WERI-Rb-1 (cell line): Measurements from ENCODE around the gene TMEM255B.
"Not testable (repeated sequence)": the region's sequence is repeated elsewhere in the genome, so short reads cannot be mapped to it uniquely, and the experiment has no call there.

Source experiments
- DNase-seq: peaks from one replicate; pipeline ENCODE4 v3.0.0-alpha.2; 2020
- H3K27ac ChIP-seq: fragments of 250-450 bp; sonication (Bioruptor Pico); 2 replicates; pipeline ENCODE4 v1.5.1; 2020; ENCODE audit warnings: mild to moderate bottlenecking, moderate library complexity
- H3K27me3 ChIP-seq: fragments of 250-450 bp; sonication (Bioruptor Pico); 2 replicates; pipeline ENCODE4 v1.5.1; 2021; ENCODE audit warnings: mild to moderate bottlenecking, low read depth, moderate library complexity; ENCODE audit not compliant: insufficient read depth, severe bottlenecking
- H3K36me3 ChIP-seq: fragments of 250-450 bp; sonication (Bioruptor Pico); 2 replicates; pipeline ENCODE4 v1.5.1; 2020; ENCODE audit warnings: mild to moderate bottlenecking, moderate library complexity
- H3K4me3 ChIP-seq: 2 replicates; pipeline ENCODE4 v1.5.1; 2011; ENCODE audit warnings: low read depth, mild to moderate bottlenecking, control low read depth, low read length
- H3K9me3 ChIP-seq: fragments of 250-450 bp; sonication (Bioruptor Pico); 2 replicates; pipeline ENCODE4 v1.5.1; 2021; ENCODE audit warnings: mild to moderate bottlenecking, moderate library complexity; ENCODE audit not compliant: severe bottlenecking
- CTCF ChIP-seq: IDR thresholded peaks from 2 replicates; pipeline ENCODE4 v1.5.1; 2011; ENCODE audit warnings: low read depth, mild to moderate bottlenecking, control low read depth, inconsistent platforms, low read length

Gene TMEM255B

GRCh38 chr13:113823771-113824170, 64.7 kb downstream of the TMEM255B start:
- DNase-seq: no peak
- no peak overlapping the region for H3K4me3 ChIP-seq
- peaks cover 71% of the 10 kb centered on the region for H3K36me3 ChIP-seq
- no peak for TF ChIP-seq CTCF
- no peak overlapping the region for H3K27ac ChIP-seq
- H3K9me3 ChIP-seq: peaks cover 2% of the 10 kb centered on the region
- no peaks in the 10 kb centered on the region for H3K27me3 ChIP-seq

DNA sequence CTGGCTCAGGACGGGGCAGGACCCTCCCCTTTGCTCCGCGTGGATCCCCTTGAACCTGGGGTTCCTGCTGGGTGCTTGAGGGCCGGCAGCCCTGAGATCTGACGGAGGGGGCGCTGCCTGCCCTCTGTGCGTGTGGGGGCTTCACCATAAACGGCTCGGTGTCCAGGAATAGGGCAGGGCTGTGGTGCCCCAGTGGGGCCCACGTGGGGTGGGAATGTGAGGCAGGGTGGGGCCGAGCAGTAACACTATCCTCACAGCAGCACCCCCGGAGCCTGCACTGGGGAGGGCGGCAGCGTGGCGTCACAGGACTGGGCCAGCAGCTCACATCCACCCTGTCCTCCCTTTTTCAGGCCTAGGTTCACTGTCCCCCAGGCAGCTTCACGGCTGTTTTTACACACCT, 66.8 kb downstream of the TMEM255B start:
- DNase-seq: no peak
- TF ChIP-seq CTCF: no peak
- Histone ChIP-seq H3K27ac (peak overlapping the region; percentile 9; the same call in 1 of the 2 replicates), H3K36me3 (peaks cover 61% of the 10 kb centered on the region), H3K9me3 (peaks cover 2% of the 10 kb centered on the region), H3K27me3 (no peaks in the 10 kb centered on the region), H3K4me3 (no peak overlapping the region)

- H3K27ac ChIP-seq, DNase-seq, H3K27me3 ChIP-seq, H3K9me3 ChIP-seq, H3K4me3 ChIP-seq: not testable (repeated sequence)
- H3K36me3 ChIP-seq: peaks cover 60% of the 10 kb centered on the region
Observed at GRCh38 chr13:113826446-113826845, 67.4 kb downstream of the TMEM255B start.

DNA sequence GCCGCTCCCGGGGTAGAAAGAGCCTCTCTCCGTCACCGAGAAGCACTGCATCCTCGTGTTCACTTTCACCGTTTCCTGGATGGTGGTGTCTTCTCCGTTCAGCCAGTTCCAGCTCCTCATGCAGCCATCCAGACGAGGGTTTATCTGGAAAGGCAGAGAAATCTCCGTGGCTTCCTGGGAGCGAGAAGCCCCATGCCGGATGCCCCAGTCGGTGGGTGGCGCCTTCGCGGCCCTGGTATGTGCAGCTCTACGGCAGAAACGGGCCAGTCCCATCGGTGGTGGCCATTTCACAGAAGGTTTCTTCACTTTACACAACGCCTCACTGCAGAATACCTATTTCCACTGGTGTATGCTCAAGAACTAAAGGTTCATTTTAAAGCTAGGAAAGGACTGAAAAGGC, 68.0 kb downstream of the TMEM255B start:
- Histone ChIP-seq H3K9me3 (peaks cover 2% of the 10 kb centered on the region), H3K27ac (no peak overlapping the region), H3K27me3 (no peaks in the 10 kb centered on the region), H3K36me3 (peaks cover 54% of the 10 kb centered on the region), H3K4me3 (no peak overlapping the region)
- no peak for DNase-seq
- no peak for TF ChIP-seq CTCF

DNA sequence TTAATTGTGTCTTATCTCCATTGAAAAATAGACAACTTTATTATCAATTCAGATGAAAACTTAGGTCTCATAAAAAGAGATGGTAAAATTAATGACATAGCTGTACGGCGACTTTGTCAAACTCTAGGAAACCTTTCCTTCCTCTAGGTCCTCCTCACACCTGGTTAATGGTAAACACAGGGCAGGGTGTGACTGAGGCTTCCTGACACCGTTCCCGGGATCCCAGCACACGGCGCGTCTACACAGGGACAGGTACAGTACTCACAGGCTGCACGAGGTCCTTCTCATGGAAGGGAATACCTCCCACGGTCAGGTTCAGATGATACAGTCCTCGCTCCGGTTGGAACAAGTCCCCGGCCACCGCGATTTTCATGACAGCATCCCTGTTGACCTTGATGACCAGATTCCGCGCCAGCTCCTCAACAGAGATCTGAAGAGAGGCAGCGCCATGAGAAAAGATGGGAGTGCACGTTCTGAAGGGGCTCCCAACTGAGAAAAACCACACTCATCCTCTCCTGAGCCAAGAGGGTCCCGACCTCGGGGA, 69.3 kb downstream of the TMEM255B start:
- DNase-seq: no peak
- H3K4me3 ChIP-seq: no peak overlapping the region
- H3K27me3 ChIP-seq: no peaks in the 10 kb centered on the region
- no peak for TF ChIP-seq CTCF
- H3K9me3 ChIP-seq: peaks cover 2% of the 10 kb centered on the region
- peaks cover 50% of the 10 kb centered on the region for H3K36me3 ChIP-seq
- H3K27ac ChIP-seq: no peak overlapping the region

DNA sequence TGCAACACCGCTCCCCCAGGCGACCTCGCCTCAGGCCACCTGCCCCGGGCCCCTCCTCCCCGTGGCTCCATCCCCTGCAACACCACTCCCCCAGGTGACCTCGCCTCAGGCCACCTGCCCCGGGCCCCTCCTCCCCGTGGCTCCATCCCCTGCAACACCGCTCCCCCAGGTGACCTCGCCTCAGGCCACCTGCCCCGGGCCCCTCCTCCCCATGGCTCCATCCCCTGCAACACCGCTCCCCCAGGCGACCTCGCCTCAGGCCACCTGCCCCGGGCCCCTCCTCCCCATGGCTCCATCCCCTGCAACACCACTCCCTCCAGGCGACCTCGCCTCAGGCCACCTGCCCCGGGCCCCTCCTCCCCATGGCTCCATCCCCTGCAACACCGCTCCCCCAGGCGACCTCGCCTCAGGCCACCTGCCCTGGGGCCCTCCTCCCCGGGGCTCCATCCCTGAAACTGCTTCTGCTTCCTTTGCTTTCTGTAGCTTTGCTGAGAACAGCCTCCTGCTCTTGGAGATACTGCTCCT, 71.5 kb downstream of the TMEM255B start:
- H3K27me3 ChIP-seq, H3K4me3 ChIP-seq, H3K9me3 ChIP-seq: not testable (repeated sequence)
- peak; percentile 90 for DNase-seq
- H3K36me3 ChIP-seq: peaks cover 50% of the 10 kb centered on the region
- peak overlapping the region; percentile 74 for H3K27ac ChIP-seq

DNA sequence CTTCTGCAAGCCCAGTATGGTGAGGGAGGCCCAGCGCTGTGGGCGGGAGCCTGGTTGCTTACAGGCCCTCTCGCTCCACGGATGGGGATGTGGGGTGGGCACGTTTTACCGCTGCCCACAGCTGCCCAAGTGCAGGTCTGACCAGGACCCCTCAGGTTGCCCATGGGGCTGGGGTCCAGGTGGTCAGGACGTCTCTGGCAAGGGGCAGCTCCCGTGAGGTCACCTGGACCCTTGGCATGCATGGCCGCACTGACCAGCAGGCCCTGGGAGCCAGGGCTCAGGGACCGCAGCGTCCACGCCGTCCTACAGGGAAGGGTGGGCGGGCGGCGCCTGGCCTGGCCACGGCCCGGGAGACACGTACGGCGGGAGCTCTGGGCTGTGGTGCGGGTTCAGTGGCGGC, 72.0 kb downstream of the TMEM255B start:
- peaks cover 45% of the 10 kb centered on the region for H3K36me3 ChIP-seq

More for the DNA sequence above, 72.0 kb downstream of the TMEM255B start:
- Histone ChIP-seq H3K9me3 (peaks cover 2% of the 10 kb centered on the region), H3K4me3 (no peak overlapping the region), H3K27me3 (no peaks in the 10 kb centered on the region), H3K27ac (peak overlapping the region; percentile 74)
- TF ChIP-seq CTCF: no peak
- DNase-seq: no peak
